GM18868 (cell line): ENCODE results near the gene MYH13.
"Not testable (repeated sequence)": the region's sequence is repeated elsewhere in the genome, so short reads cannot be mapped to it uniquely, and the experiment has no call there.

Source experiments
- ATAC-seq: cut with Tn5 transposase; IDR thresholded peaks from one replicate; pipeline ENCODE4 v1.9.1; 2021; ENCODE audit warnings: mild to moderate bottlenecking, moderate library complexity; ENCODE audit not compliant: unreplicated experiment

MYH13 gene

DNA sequence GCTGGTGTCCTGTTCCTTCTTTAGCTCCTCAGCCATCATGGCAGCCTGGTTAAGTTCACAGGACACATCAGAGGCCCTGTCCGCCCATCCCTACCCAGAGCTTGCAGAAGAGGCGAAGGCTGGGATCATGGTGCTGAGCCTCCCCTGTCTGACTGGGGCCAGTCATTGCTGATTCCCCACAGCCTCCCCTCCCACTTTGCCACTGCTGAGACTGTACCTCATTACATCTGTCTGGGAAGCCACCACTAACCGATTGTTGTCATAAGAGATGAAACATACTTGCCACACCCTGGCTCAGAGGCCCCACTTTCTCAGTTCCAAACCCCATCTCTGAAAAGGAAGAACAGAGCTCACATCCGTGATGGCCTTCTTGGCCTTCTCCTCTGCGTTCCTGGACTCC, 66.2 kb downstream of the MYH13 start:
- no peak for ATAC-seq

DNA sequence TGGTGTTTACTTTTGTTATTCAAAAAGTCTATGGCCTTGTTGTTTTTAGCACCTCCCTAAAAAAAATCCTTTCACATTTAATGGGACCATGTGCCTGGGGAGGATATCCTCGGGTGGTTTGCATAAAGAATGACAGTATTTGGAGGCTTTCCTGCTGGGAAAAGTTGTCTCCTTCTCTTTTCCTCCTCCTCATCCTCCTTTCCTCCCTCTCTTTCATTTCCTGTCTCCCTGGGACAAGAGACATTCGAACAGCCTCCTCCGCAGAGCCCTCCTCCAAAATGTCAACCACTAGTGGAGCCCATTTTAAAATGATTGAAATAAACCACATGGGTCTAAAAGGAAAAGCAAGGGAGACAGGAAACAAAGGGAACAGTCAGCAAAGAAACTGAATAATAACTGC, 67.4 kb downstream of the MYH13 start:
- no peak for ATAC-seq

DNA sequence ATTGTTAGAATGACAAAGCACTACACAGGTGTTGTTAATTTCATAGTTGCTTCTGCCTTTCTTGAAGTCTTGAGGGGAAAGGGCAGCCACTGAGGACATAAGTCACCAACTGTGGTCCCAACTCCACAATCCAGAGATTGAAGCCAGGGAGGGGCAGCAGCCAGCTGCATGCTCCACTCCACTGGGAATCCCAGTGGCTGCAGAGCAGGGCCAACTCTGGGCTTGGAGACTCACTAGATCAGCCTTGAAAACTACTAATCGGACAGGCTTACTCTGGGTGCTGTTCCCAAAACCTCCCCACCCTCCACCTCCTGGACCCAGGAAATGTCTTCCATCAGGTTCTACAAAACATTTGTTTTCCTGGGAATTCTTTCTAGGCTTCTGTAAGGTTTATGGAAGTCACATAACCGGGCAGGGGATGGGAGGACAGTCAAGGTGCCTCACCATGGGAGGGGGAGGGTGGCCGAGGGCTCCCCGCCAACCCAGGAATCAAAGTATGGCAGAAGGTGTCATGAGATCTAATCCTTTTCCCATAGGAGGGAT, 68.0 kb downstream of the MYH13 start:
- ATAC-seq, result no peak

DNA sequence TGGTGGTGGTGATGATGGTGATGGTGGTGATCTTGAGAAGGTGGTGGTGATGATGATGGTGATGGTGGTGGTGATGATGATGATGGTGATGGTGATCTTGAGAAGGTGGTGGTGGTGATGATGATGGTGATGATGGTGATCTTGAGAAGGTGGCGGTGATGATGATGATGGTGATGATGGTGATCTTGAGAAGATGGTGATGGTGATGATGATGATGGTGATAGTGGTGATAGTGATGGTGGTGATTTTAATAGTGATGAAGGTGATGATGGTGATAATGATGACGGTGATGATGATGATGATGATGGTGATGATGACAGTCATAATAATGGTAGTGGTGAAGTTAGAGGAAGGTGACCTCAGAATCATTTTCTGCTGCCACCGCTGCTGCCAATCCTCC, 75.1 kb downstream of the MYH13 start:
- ATAC-seq, result no peak

DNA sequence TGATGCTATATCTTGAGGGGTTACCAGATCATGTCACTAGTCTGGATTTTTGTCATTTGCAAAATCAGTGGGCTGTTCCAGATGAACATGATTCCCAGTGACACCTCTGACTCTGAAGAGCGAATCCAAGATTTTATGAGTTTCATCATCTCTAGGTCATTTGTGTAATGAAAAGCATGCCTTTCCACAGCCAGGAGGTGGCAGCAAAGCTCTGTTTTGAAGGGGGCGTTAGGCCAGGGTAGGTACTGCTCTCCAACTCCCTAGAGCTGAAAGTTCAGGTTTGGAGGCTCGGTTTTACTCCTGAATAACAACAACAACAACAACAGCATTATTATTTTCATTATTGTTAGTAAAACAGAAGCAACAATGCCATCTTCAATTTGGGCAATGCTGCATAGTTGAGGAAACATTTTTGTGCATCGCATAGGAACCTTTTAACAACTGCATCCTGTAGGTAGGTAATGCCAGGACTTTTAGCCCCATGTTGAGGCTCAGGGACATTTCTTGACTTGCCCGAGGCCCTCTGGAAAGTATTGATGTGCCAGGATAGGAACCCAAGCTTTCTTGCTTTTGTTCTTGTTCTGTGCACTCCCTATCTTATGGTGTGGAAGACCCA, 77.0 kb downstream of the MYH13 start:
- ATAC-seq, result peak; percentile 54

DNA sequence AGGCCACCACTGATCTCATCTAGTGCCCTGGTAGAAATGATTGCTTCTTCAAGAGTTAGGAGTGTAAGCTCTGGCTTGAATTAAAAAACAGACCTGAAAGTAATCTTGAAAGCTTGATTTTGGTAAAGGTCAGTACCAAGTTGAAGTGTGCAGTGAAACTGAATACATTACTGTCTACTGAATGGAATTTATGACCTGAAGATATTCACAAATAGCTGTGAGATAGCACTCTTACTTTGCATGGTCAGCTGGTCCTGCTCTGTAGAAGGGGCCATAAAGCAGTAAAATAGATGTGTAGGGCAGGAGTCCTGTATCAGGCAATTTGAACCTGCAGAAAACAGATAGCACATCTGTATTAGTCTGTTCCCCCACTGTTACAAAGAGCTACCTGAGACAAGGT, 78.6 kb downstream of the MYH13 start:
- ATAC-seq, result no peak

DNA sequence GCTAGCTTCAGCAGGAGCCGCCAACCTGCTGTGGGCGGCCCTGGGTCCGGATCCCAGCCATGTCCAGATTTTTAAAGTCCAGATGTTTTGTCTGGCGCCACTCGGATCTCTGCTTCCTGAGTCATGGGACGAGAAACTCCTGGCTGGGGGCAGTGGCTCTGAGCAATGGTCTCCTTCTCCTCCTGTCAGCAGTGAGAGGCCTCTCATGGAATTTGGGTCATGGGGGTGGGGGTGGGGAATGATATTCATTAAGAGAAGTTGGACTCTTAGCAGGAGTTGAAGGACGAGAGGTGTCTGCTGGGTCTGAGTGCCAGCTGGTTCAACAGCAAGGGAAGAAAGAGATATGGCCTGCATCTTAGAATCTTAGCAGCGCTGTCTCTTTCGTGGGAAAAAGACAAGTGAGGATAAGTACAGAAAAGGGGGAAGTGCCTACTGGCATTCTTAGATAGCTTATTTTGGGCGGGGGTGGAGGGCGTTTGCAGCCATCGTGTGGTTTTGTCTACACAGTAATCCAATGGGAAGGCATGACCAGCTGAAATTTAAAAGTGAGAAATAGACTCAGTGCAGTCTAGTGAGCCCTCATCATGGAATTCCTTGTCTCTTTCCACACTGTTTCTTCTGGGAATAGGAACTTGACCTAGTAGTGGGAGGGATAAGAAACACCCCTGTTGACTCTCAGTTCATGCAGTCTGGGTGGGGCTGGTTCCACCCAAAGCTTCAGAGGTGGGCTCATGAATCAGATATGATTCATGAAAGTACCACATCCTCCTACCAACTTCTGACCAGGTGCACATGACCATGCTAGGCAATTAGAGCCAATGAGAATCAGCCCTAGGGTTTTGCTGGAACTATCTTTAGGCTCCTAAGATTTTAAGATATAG, 80.5 kb downstream of the MYH13 start:
- peak; percentile 74 for ATAC-seq

DNA sequence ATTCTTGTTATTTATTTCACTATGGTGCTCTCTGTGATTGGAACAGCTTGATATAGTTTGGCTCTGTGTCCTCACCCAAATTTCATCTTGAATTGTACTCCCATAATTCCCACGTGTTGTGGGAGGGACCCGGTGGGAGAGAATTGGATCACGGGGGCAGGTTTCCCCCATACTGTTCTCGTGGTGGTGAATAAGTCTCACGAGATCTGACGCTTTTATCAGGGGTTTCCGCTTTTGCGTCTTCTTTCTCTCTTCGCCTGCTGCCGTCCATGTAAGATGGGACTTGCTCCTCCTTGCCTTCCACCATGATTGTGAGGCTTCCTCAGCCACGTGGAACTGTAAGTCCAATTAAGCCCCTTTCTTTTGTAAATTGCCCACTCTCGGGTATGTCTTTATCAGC, 81.2 kb downstream of the MYH13 start:
- not testable (repeated sequence) for ATAC-seq

DNA sequence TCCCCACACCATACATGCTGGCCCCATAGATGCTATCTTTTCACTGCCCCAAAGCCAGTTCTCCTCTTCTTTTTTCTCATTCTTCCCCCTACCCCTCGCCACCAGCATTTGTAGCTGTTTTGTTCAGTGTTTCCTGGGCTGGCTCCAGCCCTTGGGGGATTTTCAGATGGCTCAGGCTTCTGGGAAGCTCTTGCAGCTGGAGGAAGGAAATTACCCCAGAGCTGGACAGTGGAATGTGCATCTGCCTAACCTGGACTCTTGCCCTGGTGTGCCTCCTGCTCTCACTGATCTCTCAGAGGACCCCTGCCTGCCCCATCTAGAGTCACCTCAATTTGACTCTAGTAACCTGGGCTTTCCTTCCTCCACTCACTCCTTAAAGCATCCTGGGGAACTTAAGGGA, 82.8 kb downstream of the MYH13 start:
- no peak for ATAC-seq

DNA sequence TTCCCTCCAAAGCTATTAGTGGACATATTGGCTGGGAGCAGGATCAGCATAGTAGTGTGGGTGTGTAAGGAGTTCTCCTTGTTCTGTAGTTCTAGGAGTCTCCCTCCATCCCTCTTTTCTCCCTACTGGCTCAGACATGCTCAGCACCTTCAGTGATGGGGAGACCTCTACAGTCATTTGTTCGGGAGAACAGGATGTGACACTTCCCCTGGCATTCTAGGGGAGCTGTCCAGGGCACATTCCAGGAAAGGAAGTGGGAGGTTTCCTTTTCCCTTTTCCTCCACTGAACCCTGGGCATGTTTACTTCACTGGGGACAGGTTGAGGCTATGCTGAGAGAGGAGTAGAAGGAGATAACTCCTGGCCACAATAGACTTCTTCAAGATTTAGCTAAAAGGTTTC, 86.5 kb downstream of the MYH13 start:
- no peak for ATAC-seq

DNA sequence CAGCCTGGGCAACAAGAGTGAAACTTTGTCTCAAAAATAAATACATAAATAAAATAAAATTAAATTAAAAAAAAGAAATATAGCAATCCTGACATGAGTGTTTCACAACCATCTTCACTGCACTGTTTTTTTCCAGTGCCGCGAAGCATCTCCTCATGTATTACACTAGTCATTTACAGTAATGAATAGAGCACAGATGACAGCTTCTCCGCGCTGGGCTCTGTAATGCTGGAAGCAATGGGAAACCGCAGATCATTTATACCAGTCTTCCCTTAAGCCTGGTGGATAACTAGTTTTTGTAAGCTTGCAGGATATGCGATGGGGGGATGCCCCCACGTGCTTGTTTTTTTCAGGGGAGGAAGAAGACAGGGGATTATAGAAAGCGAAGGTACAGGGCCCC, 86.9 kb downstream of the MYH13 start:
- no peak for ATAC-seq

DNA sequence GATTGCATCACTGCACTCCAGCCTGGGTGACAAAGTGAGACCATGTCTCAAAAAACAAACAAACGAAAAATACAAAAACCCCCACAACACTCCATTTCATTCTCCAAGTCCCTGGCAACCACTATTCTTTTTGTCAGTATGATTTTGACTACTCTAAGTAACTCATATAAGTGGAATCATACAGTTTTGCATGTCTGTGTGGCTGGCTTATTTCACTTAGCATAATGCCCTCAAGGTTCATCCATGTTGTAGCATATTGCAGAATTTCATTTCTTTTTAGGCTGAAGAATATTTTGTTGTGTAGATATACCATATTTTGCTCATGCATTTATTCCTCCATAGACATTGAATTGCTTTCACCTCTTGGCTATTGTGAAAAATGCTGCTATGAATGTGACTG, 92.7 kb downstream of the MYH13 start:
- ATAC-seq, result no peak

DNA sequence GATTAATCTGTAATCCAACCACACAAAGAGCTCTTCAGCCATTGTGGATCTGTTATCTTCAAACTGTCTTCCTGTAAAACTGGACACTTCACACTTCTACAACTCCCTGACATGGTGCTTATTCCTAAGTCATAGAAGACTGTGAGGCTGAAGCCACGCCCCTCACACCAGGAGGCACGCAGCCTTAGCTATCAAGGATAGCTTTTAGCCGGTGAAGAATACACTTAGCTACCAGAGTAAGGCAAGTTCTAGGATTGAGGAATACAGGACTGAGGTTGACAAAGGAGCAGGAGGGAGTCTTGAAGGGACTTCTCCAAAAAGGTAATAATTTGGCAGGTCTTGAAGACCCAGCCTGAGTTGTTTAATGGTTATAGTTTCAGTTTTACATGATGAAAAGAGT, 94.6 kb downstream of the MYH13 start:
- ATAC-seq, result no peak

DNA sequence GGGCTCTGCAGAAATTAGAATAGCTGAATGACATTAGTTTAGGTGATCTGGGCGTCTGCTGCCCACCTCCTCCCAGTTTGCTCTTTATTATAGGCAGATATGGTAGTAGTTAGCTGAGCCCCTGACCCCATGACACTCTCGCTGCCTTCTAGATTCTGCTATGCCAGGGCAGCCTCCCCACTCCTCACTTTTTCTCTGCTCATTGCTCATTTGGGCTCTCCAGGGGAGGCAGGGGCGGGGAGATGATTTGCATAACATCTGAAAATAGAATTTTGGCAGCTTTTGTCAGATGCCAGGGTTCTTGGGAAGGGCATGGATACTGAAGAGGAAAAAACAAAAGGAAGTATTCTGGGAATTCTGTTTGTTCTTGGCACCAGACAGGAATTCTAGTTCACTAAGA, 96.4 kb downstream of the MYH13 start:
- no peak for ATAC-seq

DNA sequence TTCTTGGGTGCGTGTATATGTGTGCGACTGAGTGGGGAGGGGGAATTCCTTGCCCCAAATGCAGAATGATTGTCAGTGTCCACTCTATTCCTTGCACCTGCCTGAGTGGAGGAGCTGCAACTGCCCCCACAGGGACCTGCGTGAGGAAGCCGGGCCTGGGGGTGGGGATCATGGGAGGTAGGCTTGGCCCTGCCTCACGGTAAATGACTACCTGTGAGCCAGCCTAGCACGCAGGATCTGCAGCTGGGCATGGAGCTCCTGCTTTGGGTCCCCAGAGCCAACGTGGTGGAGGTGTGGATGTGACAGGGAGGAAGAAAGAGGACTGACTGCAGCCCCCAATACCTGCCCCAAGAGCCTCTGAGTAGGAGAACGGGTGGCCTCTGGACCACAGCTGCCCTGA, 97.4 kb downstream of the MYH13 start:
- no peak for ATAC-seq

DNA sequence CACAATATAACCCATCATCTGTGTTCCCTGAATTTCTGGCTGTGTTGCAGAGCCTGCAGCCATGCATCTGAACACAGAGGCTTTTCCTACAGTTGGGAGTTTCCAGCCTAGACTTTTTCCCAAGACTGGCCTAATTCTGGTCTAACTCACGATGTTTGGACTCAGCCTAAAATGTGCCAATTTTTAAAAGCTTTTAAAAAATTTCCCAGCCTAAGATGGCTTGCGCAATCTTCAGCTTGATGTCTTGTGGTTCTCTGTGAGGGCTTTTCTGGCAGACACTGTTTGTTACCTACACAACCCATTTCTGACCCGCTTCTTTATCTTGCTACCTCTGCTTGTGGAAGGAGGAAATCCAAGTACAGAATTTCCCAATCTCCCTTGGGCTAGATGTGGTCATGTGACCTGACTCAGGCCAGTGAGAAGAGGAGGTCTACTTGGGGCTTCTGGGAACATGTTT, 101.7 kb downstream of the MYH13 start:
- ATAC-seq, result no peak

DNA sequence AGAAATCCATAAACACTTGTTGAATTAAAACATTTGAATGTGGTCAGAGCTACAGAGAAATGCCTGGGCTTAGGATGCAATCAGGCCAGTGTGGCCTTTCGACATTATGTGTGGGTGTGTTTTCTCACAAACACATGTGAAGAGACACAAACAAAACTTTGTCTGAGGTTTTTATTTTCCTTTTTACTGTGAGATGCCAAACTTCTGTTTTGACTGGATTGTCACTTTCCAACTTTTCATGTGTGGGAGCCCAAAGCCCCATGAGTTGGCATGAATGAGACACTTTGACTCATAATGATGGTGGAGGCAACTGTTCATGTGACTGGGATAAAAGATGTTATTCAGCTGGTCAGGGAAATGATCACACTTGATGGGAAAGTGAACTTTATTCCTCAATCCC, 102.5 kb downstream of the MYH13 start:
- no peak for ATAC-seq

DNA sequence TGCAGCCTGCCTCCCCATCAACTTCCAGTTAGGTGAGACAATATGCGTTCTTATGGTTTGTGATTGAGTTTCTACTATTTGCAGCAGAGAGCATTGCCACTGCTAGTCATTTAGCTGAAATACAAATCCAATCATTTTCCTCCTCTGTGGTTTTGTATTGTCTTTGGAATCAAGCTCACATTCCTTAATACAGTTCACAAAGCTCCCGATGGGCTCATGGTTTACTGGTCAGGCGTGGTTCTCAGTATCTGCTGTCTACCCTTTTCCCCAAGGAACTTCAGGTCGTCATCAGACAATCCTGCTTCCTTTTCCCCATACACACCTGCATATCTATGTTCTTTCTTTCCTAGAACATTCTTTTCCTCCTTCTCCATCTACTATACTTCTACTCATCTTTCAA, 104.8 kb downstream of the MYH13 start:
- no peak for ATAC-seq

DNA sequence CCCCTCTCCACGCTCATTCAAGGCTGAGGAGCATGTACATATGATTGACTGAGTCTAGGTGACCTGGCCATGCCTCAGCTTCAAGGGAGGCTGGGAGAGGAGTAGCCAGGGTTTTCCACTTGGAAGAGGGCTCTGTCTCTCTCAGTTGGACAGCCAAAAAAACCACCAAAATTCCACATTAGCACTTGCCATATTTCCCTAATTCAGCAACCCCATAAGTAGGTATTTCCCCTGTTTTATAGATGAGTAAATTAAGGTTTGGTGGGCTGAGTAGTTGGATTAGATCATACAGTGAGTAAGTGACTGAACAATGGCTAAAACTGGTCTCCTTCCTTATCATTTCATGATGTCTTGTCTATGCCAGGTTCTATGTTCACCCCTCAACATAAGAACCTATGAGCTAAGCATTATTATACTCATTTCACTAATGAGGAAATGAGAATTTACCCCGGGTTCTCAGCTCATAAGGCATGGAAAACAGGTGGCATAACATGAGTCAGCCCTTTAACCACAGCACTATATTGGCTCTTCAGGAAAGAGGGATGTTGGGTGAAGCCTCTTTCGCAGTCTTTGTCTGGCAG, 106.4 kb downstream of the MYH13 start:
- no peak for ATAC-seq

DNA sequence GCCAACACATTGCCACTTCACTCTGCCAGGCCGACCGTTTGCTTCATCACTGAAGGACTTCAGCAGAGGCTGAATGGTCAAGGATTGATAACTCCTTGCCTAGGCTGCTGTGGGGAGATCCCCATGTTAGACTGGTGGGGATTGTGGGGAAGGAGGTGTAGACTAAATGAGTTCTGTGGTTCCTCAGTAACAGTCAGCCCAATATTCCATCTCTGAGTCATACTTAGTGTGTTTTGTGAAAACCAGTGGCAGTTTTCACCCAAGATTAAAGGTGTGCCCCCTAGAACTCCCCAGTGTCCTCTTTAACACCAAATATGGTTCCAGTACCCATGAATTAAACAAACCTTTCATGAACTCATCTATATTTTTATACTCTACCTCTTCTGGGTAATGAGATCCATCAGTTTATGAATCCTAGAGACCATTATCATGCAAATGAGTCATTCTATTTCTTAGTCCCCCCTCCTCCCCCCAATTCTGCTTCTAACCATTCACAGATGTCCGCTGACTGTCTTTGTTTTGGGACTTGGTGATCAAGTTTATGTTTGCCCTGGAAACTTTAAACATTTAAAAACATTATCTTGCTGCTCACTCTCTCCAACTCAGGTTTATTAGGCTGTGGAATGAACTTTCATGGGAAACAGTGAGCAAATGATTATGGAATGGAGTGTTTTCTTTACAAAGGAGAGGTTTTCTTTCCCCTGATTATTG, 107.6 kb downstream of the MYH13 start:
- peak; percentile 67 for ATAC-seq

DNA sequence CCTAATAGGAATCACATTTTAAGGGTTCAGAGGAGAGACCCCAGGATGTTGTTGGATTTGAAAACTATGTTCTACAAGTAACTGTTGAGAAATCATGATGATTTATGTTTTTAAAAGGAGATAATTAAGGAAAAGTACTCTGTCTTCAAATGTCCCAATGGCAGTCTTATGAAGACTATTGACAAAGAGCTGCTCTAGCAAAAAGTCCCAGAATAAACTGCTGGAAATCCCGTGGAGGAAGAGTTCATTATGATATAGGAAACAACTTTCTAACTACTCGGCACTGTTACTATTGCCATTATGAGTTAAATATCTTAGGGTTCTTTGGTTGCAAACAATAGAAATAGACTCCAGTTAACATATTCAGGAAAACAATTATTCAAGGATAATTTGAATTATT, 108.8 kb downstream of the MYH13 start:
- no peak for ATAC-seq
